NCI-H2029 treated with DMSO at 0.1 percent for 48 hours (cell line): ENCODE data around the gene TMEM132E.
A peak's percentile ranks its signal among the peaks of the same experiment; 100 is the strongest.

ENCODE experiments used
- DNase-seq: peaks from one replicate; lab custom pipeline; 2025; lab: John Stamatoyannopoulos, UW

TMEM132E gene

DNA sequence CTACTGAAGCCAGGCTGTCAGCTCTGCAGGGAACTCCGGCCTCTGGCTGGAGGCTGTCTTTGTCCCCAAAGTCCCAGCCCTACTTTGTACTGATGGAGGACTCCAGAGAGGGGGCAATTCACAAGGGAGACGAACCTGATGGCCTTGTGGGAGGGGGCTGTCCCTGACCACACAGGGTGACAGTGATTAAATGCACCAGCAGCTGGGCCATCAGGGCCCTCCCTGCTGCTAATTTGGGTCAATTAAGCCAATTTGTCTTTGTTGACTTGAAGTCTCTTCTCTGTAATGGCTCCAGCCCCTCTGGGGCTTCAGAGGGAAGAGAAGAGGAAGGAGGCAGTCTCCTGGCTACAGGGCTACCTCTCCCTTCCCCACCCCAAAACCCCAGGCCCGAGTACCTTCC is 22.0 kb downstream of the TMEM132E start:
- no peak for DNase-seq

DNA sequence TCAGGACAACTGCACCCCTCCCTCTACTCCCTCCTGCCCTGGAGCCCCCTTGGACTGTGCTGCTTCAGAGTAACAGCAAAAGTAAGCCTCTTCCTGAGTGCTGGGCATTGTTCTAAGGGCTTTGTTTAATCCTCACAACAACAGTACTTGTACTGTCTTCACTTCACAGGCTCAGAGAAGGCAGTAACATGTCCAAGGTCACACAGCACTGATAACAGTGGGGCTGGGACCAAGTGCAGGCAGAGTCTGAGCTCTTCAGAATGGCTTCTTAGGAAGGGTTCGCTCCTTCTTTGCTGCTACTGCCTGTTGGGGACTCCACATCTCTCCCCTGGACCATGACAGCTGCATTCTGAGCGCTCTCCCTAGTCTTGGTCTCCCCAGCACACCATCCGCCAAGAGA is 24.6 kb downstream of the TMEM132E start:
- no peak for DNase-seq

DNA sequence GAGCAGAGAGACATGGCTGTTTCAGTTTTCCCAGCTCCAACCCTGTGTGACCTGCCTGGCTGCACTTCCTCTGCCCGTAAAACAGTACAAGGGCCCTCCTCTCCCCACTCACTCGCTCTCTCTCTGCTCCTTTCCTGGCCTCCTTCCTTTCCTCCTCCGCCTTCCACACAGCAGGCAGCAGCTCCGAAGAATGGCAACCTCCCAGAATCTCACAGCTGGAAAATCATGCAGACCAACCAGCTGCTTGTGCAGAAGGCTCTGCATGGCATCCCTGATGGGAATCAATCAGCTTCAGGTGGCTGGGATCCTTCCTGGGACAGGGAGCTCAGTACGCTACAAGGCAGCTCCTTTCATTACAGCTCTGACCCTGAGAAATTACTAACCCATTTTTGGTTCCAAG is 27.4 kb downstream of the TMEM132E start:
- DNase-seq, result no peak

GRCh38 chr17:34607917-34608316 is 28.5 kb downstream of the TMEM132E start:
- no peak for DNase-seq

DNA sequence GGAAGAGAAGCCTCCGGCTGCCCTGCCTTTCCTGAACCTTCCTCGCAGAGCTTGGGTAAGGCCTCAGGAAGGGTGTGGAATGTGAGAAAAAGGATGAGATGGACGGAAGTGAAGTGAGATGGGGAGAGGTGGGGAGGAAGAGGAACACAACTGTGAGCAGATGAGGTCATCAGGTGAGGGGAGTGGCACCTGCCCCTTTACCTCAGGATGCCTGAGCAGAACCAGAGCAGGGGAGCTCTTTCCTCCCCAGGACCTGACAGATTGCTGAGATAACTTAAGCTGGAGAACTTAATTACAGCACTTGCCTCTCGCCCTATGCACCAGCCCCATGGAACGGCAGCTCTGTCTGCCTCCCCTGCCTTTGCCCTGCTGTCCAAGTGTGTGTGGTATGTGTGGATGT is 29.8 kb downstream of the TMEM132E start:
- DNase-seq, result no peak

DNA sequence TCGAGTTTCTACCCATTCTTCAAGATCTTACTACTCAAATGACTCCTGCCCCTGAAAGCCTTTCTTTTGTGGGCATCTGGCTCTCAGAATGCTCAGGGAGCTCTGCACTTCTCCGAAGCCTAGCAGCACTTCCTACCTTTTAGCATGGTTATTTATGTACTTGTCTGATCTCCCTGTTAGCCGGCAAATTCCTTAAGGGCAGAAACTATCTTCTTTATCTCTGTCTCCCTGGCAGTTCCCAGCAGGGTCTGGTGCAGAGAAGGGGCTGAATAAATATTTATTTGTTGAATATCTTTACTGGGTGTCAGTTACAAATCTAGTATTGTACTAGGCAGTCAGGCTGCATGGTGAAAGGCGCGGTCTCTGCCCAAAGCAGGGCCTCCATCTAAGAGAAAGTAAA is 30.7 kb downstream of the TMEM132E start:
- no peak for DNase-seq

- no peak for DNase-seq
Observed at GRCh38 chr17:34610506-34610905, 31.1 kb downstream of the TMEM132E start.

DNA sequence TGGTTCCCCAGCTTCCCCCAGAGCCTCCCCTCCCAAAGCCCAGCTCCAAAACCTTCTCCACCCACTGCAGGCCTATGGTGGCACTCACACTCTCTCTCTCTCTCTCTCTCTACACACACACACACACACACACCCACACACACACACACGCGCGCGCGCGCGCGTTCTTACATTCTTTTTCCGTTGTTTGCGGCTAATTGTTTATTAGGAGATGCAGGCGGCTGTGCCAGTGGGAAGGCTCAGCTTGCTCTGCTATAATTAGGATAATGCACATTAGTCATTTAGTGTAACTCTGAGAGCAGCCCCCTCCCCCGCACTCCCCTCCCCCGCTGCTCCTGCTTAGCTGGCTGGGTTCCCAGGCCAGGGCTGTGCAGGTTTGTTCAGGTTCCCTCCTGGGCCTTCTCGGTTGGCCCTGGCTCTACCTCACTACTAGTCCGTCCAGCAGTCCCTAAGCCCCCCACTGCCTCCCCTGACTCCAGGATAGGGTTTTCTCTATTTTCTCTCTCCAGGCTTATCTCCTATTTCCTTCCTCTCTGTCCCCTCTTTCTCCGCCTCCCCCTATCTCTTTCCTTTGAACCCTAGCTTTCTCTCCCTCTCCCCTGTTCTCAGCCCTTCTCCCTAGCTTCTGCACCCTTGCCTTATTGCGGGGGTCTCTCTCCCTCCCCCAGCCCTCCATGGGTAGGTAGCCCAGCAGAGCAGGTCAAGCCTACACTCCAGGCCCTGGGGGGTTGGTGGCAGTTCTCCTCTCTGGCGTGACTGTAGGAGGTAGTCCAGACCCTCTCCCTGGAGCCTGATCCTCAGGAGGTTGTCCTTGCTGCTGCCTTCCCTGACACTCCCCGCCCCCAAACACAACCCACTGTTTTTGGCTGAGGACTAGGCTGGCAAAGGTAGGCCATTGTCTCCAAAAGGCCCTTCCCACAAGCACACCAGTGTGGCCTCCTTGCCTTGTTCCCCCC is 34.0 kb downstream of the TMEM132E start:
- no peak for DNase-seq

DNA sequence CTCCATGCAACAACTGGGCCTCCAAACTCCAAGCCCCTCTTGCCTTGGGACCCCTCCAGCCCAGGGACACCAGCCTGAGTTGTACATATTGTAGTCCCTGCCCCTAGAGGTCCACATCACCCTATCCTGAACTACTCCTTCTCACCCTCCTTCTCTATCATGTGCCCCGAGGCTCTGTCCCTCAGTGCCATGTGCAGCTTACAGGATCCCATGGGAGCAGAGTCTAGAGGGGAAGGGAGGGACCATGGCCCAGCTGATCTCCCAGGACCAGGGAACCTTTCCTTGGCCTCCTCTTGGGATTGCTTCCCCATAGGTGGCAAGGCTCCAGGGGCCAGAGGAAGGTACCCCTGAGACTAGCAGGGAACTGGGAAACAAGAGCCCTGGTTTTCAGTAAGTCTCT is 35.3 kb downstream of the TMEM132E start:
- no peak for DNase-seq

- no peak for DNase-seq
Observed at GRCh38 chr17:34615326-34615725, 35.9 kb downstream of the TMEM132E start.

- DNase-seq, result no peak
Observed at GRCh38 chr17:34616148-34616547, 36.8 kb downstream of the TMEM132E start.

- DNase-seq, result no peak
Observed at GRCh38 chr17:34617398-34617797, 38.0 kb downstream of the TMEM132E start.

GRCh38 chr17:34619687-34620217 is 40.4 kb downstream of the TMEM132E start:
- DNase-seq, result no peak

GRCh38 chr17:34620458-34620857 is 41.1 kb downstream of the TMEM132E start:
- no peak for DNase-seq

DNA sequence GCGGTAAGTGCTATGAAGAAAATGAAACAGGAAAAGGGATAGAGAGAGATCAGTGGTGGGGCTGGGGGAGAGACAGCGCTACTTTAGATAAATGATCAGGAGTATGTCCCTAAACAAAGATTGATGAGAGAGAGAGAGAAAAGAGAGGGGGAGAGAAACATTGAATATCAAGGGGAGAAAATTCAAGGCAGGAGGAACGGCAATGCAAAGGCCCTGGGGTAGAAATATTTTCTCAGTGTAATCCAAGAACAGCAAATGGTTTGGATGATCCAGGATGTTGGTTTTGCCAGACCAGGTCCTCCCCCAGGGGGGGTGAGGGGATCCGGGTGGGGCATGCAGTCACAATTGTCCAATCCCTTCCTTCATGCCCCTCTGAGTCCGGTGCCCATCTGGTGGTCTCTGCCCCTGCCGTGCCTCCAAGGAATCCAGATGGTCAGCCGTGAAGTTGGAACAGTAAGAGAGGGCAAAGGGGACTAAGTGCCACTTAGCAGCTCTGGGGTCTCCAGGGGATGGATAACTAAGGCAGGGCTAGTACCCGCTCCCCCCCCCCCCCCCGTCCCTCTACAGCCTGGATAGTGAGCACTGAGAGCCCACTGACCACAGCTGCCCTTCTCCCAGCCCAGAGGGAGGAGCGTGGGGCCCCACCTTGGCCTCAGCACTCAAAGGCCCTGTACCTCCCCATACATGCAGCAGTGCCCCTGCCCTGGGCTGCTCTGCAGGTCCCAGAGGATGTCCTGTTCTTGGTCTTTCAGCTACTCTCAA is 43.7 kb downstream of the TMEM132E start:
- DNase-seq, result no peak

DNA sequence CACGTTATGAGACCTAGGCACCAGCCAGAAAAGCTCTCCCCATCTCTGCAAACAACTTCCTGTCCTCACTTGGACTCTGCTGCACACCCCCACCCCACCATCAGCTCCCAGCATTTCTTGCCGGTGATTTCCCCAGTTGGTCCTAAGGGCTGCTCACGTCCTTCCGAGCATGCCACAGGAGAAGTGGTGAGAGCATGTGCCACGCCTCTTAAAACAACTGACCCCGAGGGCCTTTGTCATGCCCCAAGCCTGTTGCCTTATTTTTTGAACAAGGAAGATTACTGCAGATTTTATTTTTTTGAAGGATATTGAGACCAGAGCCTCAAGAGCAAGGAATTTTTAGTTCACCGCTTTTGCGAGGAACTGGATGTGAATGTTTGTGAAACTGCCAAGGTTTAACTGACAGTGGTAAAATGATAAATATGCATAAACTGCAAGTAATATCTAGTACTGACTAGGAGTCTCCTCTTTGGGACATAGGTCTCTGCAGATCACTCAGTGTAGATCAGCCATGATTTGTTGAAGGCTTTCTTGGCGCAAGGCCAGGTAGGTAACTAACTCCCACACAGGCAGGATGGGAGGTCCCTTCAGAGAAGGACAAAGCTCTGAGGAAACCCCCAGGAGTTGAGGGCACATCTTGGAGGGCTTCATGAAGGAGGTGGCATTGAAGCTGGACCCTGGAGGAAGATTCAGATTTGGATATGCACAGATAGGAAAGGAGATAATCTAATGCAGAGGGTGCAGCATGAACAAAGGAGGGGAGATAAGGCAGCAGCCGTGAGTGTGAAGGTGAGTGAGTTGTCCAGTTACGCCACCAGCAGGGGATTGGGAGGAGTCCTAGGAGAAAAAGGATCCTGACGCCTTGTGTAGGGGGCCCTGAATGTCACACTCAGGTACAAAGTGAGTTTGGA is 44.7 kb downstream of the TMEM132E start:
- DNase-seq, result no peak

DNA sequence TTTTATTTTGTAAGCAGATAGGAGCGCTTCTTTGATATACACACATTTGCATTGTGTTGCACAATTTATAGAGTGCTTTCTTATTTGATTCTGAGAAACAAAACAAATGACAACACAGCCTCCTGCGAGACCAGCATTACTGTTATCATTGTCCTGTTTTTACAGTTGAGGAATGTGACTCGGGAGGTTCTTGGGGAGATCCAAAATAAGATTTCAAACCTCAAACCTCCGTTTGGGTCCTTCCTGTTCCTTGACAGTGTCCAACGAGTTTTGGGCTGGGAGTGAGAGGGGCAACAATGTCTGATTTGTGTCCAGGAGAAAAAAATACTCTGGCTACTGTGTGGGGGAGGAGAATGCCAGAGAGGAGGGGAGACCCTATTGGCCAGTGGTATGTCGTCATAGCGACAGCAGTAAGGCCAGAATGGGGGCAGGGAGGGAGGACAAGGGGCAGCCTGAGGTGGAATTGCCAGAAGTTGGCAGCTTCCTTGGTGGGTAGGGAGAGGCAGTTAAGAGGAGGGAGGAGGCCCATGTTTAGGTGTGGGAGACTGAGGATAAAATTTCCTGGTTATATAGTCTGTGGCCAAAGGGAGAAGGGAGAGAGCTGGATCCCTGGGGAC is 45.5 kb downstream of the TMEM132E start:
- no peak for DNase-seq

GRCh38 chr17:34626121-34626681 is 46.8 kb downstream of the TMEM132E start:
- no peak for DNase-seq

GRCh38 chr17:34628879-34629278 is 49.5 kb downstream of the TMEM132E start:
- no peak for DNase-seq

DNA sequence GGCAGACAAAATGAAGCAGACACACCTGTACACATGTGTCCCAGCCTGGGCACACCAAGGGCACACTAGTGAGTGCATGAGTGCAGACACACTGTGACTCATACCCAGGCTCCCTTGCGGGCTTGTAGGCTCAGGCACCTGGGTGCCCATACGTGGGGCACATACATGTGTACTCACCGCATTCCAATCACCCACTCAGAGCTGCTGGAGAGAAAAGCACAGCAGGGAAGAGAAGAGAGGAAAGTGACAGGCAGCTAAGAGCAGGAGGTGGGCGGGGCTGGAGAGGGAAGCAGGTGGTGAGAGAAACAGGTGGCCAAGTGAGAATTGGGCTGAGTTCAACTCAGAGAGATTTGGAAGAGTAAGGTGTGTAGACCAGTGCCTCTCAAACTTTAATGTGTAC is 54.0 kb downstream of the TMEM132E start:
- peak; percentile 89 for DNase-seq

DNA sequence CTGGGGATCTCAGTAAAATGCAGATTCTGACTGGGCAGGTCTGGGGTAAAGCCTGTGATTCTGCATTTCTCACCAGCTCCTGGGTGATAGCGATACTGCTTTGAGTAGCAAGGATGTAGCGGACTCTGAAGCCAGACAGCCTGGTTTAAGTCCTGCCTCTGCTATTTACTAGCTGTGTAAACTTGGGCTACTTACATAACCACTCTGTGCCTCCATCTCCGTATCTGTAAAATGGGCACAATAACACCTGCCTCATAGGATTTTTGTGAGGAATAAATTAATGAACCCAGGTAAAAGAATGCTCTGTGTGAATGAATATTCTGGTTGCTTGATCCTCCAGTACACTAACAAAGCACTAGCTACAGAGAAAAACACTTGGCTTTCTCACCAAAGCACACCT is 54.4 kb downstream of the TMEM132E start:
- no peak for DNase-seq
